ENCODE results near the gene SNAPC3. TPM values are rescaled to one million over a fixed set of nuclear protein-coding genes. Genes with fewer than 3 reads are reported as not detected.

The SNAPC3 gene
- total RNA-seq, 1 donor from 2014 or later: 45.5 TPM

DNA sequence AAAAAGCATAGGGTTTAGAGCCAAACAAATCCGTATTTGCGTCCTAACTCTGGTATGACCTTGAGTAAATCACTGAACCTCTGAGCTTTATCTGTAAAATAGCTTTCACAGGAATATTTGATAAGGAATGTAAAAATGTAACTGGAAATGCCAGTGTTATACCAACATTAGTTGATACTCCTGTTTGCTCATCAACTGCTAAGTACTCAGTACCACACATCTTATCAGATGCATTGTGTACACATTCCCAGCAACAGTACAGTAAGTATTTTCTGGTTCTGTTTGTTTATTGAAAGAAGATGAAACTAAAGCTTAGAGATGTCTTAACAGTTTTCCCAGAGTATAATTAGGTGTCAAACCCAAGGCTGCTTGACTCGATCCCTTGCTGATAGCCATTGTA, 21.5 kb downstream of the SNAPC3 start:
- DNase-seq (ENCODE audit: low read depth, low spot score): no peak
- no peak for TF ChIP-seq CTCF (conservative IDR thresholded peaks at IDR 0.05)
- Mint-ChIP-seq H3K27me3 (ENCODE audit: low read depth) (no peaks in the 10 kb centered on the region), H3K36me3 (ENCODE audit: low read depth) (peaks cover 74% of the 10 kb centered on the region), H3K27ac (ENCODE audit: unreplicated experiment) (no peak overlapping the region), H3K4me1 (no peaks in the 10 kb centered on the region), H3K4me3 (no peak overlapping the region), H3K9me3 (peaks cover 4% of the 10 kb centered on the region)

DNA sequence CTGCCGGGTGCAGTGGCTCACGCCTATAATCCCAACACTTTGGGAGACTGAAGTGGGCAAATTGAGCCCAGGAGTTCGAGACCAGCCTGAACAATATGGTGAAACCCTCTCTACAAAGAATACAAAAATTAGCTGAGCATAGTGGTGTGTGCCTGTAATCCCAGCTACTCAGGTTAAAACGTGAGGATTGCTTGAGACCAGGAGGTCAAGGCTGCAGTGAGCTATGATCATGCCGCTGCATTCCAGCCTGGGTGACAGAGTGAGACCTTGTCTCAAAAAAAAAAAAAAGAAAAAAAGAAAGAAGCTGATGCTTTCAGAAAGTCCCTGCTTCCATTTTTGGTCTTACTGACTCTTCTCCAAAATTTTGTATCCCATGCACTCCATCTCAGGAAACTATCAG, 31.3 kb downstream of the SNAPC3 start:
- no peaks in the 10 kb centered on the region for H3K4me1 Mint-ChIP-seq
- no peak overlapping the region for H3K4me3 Mint-ChIP-seq
- TF ChIP-seq CTCF (conservative IDR thresholded peaks at IDR 0.05): no peak
- no peak overlapping the region for H3K27ac Mint-ChIP-seq (ENCODE audit: unreplicated experiment)
- H3K27me3 Mint-ChIP-seq (ENCODE audit: low read depth): no peaks in the 10 kb centered on the region
- peaks cover 19% of the 10 kb centered on the region for H3K36me3 Mint-ChIP-seq (ENCODE audit: low read depth)
- no peaks in the 10 kb centered on the region for H3K9me3 Mint-ChIP-seq
- no peak for DNase-seq (ENCODE audit: low read depth, low spot score)

GRCh38 chr9:15461056-15461455, 38.4 kb downstream of the SNAPC3 start:
- DNase-seq (ENCODE audit: low read depth, low spot score): no peak
- no peak overlapping the region for H3K4me3 Mint-ChIP-seq
- no peaks in the 10 kb centered on the region for H3K27me3 Mint-ChIP-seq (ENCODE audit: low read depth)
- TF ChIP-seq CTCF (conservative IDR thresholded peaks at IDR 0.05): no peak
- peaks cover 11% of the 10 kb centered on the region for H3K36me3 Mint-ChIP-seq (ENCODE audit: low read depth)
- H3K9me3 Mint-ChIP-seq: no peaks in the 10 kb centered on the region
- H3K4me1 Mint-ChIP-seq: no peaks in the 10 kb centered on the region
- no peak overlapping the region for H3K27ac Mint-ChIP-seq (ENCODE audit: unreplicated experiment)

- H3K27ac Mint-ChIP-seq (ENCODE audit: unreplicated experiment): no peak overlapping the region
Observed at GRCh38 chr9:15461601-15462000, 38.9 kb downstream of the SNAPC3 start.

DNA sequence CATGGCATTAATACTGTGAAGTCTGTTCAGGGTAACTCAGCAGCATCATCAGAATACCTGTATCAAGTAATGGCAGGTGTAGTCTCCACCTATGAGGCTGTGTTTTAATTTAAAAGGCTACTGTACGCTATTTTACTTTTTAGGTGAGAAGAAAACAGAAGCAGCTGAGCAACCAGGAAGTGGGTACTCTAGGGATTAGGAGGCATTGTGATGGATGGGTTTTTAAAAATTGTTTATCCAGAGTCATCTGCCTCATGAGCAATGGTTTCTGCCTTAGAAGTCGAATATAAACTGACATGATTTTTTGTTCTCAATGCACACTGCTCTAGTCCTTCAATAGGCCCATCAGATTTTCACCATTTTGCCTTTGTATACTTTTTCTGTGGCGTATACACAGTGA, 45.5 kb downstream of the SNAPC3 start:
- H3K9me3 Mint-ChIP-seq: no peaks in the 10 kb centered on the region
- no peak overlapping the region for H3K27ac Mint-ChIP-seq (ENCODE audit: unreplicated experiment)
- H3K27me3 Mint-ChIP-seq (ENCODE audit: low read depth): no peaks in the 10 kb centered on the region
- H3K36me3 Mint-ChIP-seq (ENCODE audit: low read depth): peaks cover 8% of the 10 kb centered on the region
- no peak overlapping the region for H3K4me3 Mint-ChIP-seq
- DNase-seq (ENCODE audit: low read depth, low spot score): no peak
- TF ChIP-seq CTCF (conservative IDR thresholded peaks at IDR 0.05): no peak
- no peaks in the 10 kb centered on the region for H3K4me1 Mint-ChIP-seq

More at GRCh38 chr9:15461601-15462000, 38.9 kb downstream of the SNAPC3 start:
- no peak overlapping the region for H3K4me3 Mint-ChIP-seq
- no peak for DNase-seq (ENCODE audit: low read depth, low spot score)
- H3K4me1 Mint-ChIP-seq: no peaks in the 10 kb centered on the region
- no peak for TF ChIP-seq CTCF (conservative IDR thresholded peaks at IDR 0.05)
- no peaks in the 10 kb centered on the region for H3K9me3 Mint-ChIP-seq
- peaks cover 12% of the 10 kb centered on the region for H3K36me3 Mint-ChIP-seq (ENCODE audit: low read depth)
- H3K27me3 Mint-ChIP-seq (ENCODE audit: low read depth): no peaks in the 10 kb centered on the region

GRCh38 chr9:15469406-15469805, 46.7 kb downstream of the SNAPC3 start:
- H3K36me3 Mint-ChIP-seq (ENCODE audit: low read depth): peaks cover 8% of the 10 kb centered on the region
- H3K27me3 Mint-ChIP-seq (ENCODE audit: low read depth): no peaks in the 10 kb centered on the region
- DNase-seq (ENCODE audit: low read depth, low spot score): no peak
- H3K4me3 Mint-ChIP-seq: no peak overlapping the region
- no peak for TF ChIP-seq CTCF (conservative IDR thresholded peaks at IDR 0.05)
- H3K27ac Mint-ChIP-seq (ENCODE audit: unreplicated experiment): no peak overlapping the region
- H3K4me1 Mint-ChIP-seq: no peaks in the 10 kb centered on the region
- H3K9me3 Mint-ChIP-seq: no peaks in the 10 kb centered on the region
